ENCODE results near the gene ACAP1. TPM values are rescaled to one million over a fixed set of nuclear protein-coding genes. Genes with fewer than 3 reads are reported as not detected.
A peak's percentile ranks its signal among the peaks of the same experiment; 100 is the strongest.

The ACAP1 gene
- total and polyA plus RNA-seq, 7 donors, result 1.9 to 20.7 (median 12.2) TPM

GRCh38 chr17:7393613-7394451, 57.5 kb downstream of the ACAP1 start:
- H3K9me3 ChIP-seq, result no peaks in the 10 kb centered on the region
- peak overlapping the region; percentile 95 for H3K4me3 ChIP-seq
- intact Hi-C loops (cut with DNase I), result loop anchor here (5.0 kb wide), 3 partner anchors 37 to 93 kb away; partner anchors contain the start of genes KCTD11 (in 1 of the 2) and TMEM95 (in 1 of the 2)
- H3K36me3 ChIP-seq (ENCODE audit: insufficient read depth in 1 of 2, low read depth in 1 of 2), result peaks cover 3 to 38% of the 10 kb centered on the region in 2 donors
- no peaks in the 10 kb centered on the region for H3K4me1 ChIP-seq
- TF ChIP-seq CTCF (IDR thresholded peaks at IDR 0.05), result no peak
- ATAC-seq, result peak in 3 of 4 donors; percentile 3 to 36 (median 30)
- peak in 1 of 2 donors; percentile 49 for DNase-seq
- peak overlapping the region; percentile 91 for H3K27ac ChIP-seq
- no peaks in the 10 kb centered on the region for H3K27me3 ChIP-seq (ENCODE audit: insufficient read depth in 3 of 3, low read length in 2 of 3)
- WGBS, 3 donors, result 14 to 19% (median 15%) methylated on average over 35 to 48 of the region's 48 CpGs

- peak; percentile 89 to 91 (median 90) for ATAC-seq
Observed at GRCh38 chr17:7394452-7395191, 58.3 kb downstream of the ACAP1 start, which contains the start of gene PLSCR3. PLSCR3 (minus strand) TSS chr17:7394525; CDS start chr17:7394110, 415 bp downstream.

GRCh38 chr17:7396147-7396546, 59.8 kb downstream of the ACAP1 start:
- H3K9me3 ChIP-seq, result no peaks in the 10 kb centered on the region
- no peak for DNase-seq
- H3K36me3 ChIP-seq (ENCODE audit: insufficient read depth in 1 of 2, low read depth in 1 of 2), result peaks cover 0 to 17% of the 10 kb centered on the region in 2 donors
- ATAC-seq, result no peak
- 76 to 94% (median 81%) methylated on average over 4 of the region's 4 CpGs for WGBS, 3 donors
- no peak overlapping the region for H3K27ac ChIP-seq
- intact Hi-C loops (cut with DNase I), result loop anchor here in 1 of 2 donors (5.0 kb wide), 1 partner anchor 46 kb away; no protein-coding TSS in a partner anchor
- H3K27me3 ChIP-seq (ENCODE audit: insufficient read depth in 3 of 3, low read length in 2 of 3), result no peaks in the 10 kb centered on the region
- no peak for TF ChIP-seq CTCF (IDR thresholded peaks at IDR 0.05)
- no peak overlapping the region for H3K4me3 ChIP-seq
- H3K4me1 ChIP-seq, result no peaks in the 10 kb centered on the region

More at GRCh38 chr17:7394452-7395191, 58.3 kb downstream of the ACAP1 start, which contains the start of gene PLSCR3:
- peaks cover 3 to 30% of the 10 kb centered on the region in 2 donors for H3K36me3 ChIP-seq (ENCODE audit: insufficient read depth in 1 of 2, low read depth in 1 of 2)
- no peaks in the 10 kb centered on the region for H3K27me3 ChIP-seq (ENCODE audit: insufficient read depth in 3 of 3, low read length in 2 of 3)
- no peaks in the 10 kb centered on the region for H3K4me1 ChIP-seq
- H3K9me3 ChIP-seq, result no peaks in the 10 kb centered on the region
- H3K27ac ChIP-seq, result peak within 1 kb of the TSS; percentile 91
- intact Hi-C loops (cut with DNase I), result loop anchor here (5.0 kb wide), 4 partner anchors 37 to 93 kb away; partner anchors contain the start of genes KCTD11 (in 1 of the 2) and TMEM95 (in 1 of the 2)
- TF ChIP-seq CTCF (IDR thresholded peaks at IDR 0.05), result no peak
- peak; percentile 89 to 92 for DNase-seq
- 0 to 1% (median 1%) methylated on average over 55 to 71 of the region's 71 CpGs for WGBS, 3 donors
- peak within 1 kb of the TSS; percentile 95 for H3K4me3 ChIP-seq

- WGBS, 3 donors, result 66 to 95% (median 69%) methylated on average over 2 of the region's 2 CpGs
- H3K27ac ChIP-seq, result no peak overlapping the region
Observed at GRCh38 chr17:7398612-7399011, 62.3 kb downstream of the ACAP1 start.

More at GRCh38 chr17:7398612-7399011, 62.3 kb downstream of the ACAP1 start:
- intact Hi-C loops (cut with DNase I), result loop anchor here in 1 of 2 donors (5.0 kb wide), 1 partner anchor 44 kb away; no protein-coding TSS in a partner anchor
- H3K9me3 ChIP-seq, result no peaks in the 10 kb centered on the region
- TF ChIP-seq CTCF (IDR thresholded peaks at IDR 0.05), result no peak
- no peak overlapping the region for H3K4me3 ChIP-seq
- no peaks in the 10 kb centered on the region for H3K27me3 ChIP-seq (ENCODE audit: insufficient read depth in 3 of 3, low read length in 2 of 3)
- ATAC-seq (no peak), DNase-seq (no peak)
- H3K4me1 ChIP-seq, result peaks cover 9% of the 10 kb centered on the region
- H3K36me3 ChIP-seq (ENCODE audit: insufficient read depth in 1 of 2, low read depth in 1 of 2), result peaks cover 0 to 7% of the 10 kb centered on the region in 2 donors

Other genes starting within 250 kb of the ACAP1 start
Only the 30 nearest of the 35 such genes appear.
- under 1 TPM in 2 of 4 donors, not detected in 2; 0.26 to 0.39 TPM for gene ASGR1, start 157.2 kb upstream of the ACAP1 start, total RNA-seq
- under 1 TPM; 0.08 to 0.23 (median 0.21) TPM for gene ASGR1, start 157.2 kb upstream of the ACAP1 start, polyA plus RNA-seq
- 1 to 10 TPM; 3.2 to 8.9 (median 5.8) TPM for gene DLG4, start 116.7 kb upstream of the ACAP1 start, total RNA-seq
- 1 to 10 TPM; 1.5 to 5.8 (median 1.8) TPM for gene DLG4, start 116.7 kb upstream of the ACAP1 start, polyA plus RNA-seq
- 1,000 to 10,000 TPM in 3 of 4 donors, 100 to 1,000 TPM in 1; 987 to 1,310 (median 1,099) TPM for gene ACADVL, start 116.6 kb upstream of the ACAP1 start, total RNA-seq
- gene ACADVL, start 116.6 kb upstream of the ACAP1 start, polyA plus RNA-seq, result 1,000 to 10,000 TPM in 1 of 3 donors, 100 to 1,000 TPM in 2; 538 to 1,030 (median 946) TPM
- gene DVL2, start 102.0 kb upstream of the ACAP1 start, total RNA-seq, result 10 to 100 TPM; 11.4 to 19.6 (median 13.8) TPM
- gene DVL2, start 102.0 kb upstream of the ACAP1 start, polyA plus RNA-seq, result 10 to 100 TPM; 10.0 to 22.1 (median 10.0) TPM
- gene PHF23, start 97.1 kb upstream of the ACAP1 start, total RNA-seq, result 10 to 100 TPM; 20.9 to 28.8 (median 27.7) TPM
- 10 to 100 TPM; 24.0 to 43.3 (median 29.4) TPM for gene PHF23, start 97.1 kb upstream of the ACAP1 start, polyA plus RNA-seq
- gene GABARAP, start 94.1 kb upstream of the ACAP1 start, total RNA-seq, result 100 to 1,000 TPM; 447 to 492 (median 481) TPM
- gene GABARAP, start 94.1 kb upstream of the ACAP1 start, polyA plus RNA-seq, result 100 to 1,000 TPM; 344 to 569 (median 510) TPM
- gene CTDNEP1, start 84.8 kb upstream of the ACAP1 start, total RNA-seq, result 100 to 1,000 TPM; 208 to 332 (median 254) TPM
- 100 to 1,000 TPM; 171 to 281 (median 196) TPM for gene CTDNEP1, start 84.8 kb upstream of the ACAP1 start, polyA plus RNA-seq
- 10 to 100 TPM; 55.7 to 87.0 (median 74.8) TPM for gene ELP5, start 84.3 kb upstream of the ACAP1 start, total RNA-seq
- gene ELP5, start 84.3 kb upstream of the ACAP1 start, polyA plus RNA-seq, result 100 to 1,000 TPM in 1 of 3 donors, 10 to 100 TPM in 2; 50.4 to 104 (median 86.0) TPM
- gene CLDN7, start 74.1 kb upstream of the ACAP1 start, total RNA-seq, result 1 to 10 TPM in 2 of 4 donors, under 1 TPM in 1, not detected in 1; 0.57 to 1.0 (median 1.0) TPM
- gene CLDN7, start 74.1 kb upstream of the ACAP1 start, polyA plus RNA-seq, result 1 to 10 TPM in 1 of 3 donors, under 1 TPM in 2; 0.48 to 1.1 (median 0.83) TPM
- gene SLC2A4, start 54.8 kb upstream of the ACAP1 start, total RNA-seq, result 100 to 1,000 TPM in 3 of 4 donors, 10 to 100 TPM in 1; 50.9 to 257 (median 139) TPM
- gene SLC2A4, start 54.8 kb upstream of the ACAP1 start, polyA plus RNA-seq, result 100 to 1,000 TPM in 1 of 3 donors, 10 to 100 TPM in 2; 19.4 to 127 (median 33.8) TPM
- gene YBX2, start 41.9 kb upstream of the ACAP1 start, total RNA-seq, result 1 to 10 TPM in 1 of 4 donors, under 1 TPM in 3; 0.37 to 1.0 (median 0.75) TPM
- 1 to 10 TPM in 1 of 3 donors, under 1 TPM in 2; 0.14 to 1.8 (median 0.21) TPM for gene YBX2, start 41.9 kb upstream of the ACAP1 start, polyA plus RNA-seq
- gene EIF5A, start 28.9 kb upstream of the ACAP1 start, total RNA-seq, result 100 to 1,000 TPM; 293 to 730 (median 567) TPM
- gene EIF5A, start 28.9 kb upstream of the ACAP1 start, polyA plus RNA-seq, result 1,000 to 10,000 TPM in 1 of 3 donors, 100 to 1,000 TPM in 2; 468 to 1,107 (median 518) TPM
- 100 to 1,000 TPM in 1 of 4 donors, 10 to 100 TPM in 3; 71.8 to 101 (median 82.5) TPM for gene GPS2, start 21.2 kb upstream of the ACAP1 start, total RNA-seq
- 100 to 1,000 TPM; 139 to 197 (median 146) TPM for gene GPS2, start 21.2 kb upstream of the ACAP1 start, polyA plus RNA-seq
- gene NEURL4, start 7.2 kb upstream of the ACAP1 start, total RNA-seq, result 10 to 100 TPM; 24.0 to 53.8 (median 32.6) TPM
- 10 to 100 TPM; 20.7 to 38.7 (median 22.9) TPM for gene NEURL4, start 7.2 kb upstream of the ACAP1 start, polyA plus RNA-seq
- 1 to 10 TPM; 4.5 to 5.2 (median 5.1) TPM for gene KCTD11, start 15.6 kb downstream of the ACAP1 start, total RNA-seq
- 10 to 100 TPM in 1 of 3 donors, 1 to 10 TPM in 2; 2.9 to 13.2 (median 9.9) TPM for gene KCTD11, start 15.6 kb downstream of the ACAP1 start, polyA plus RNA-seq
- gene TMEM95, start 18.6 kb downstream of the ACAP1 start, total RNA-seq, result not detected
- not detected for gene TMEM95, start 18.6 kb downstream of the ACAP1 start, polyA plus RNA-seq
- under 1 TPM; 0.56 to 0.86 (median 0.78) TPM for gene TNK1, start 44.6 kb downstream of the ACAP1 start, total RNA-seq
- 1 to 10 TPM in 1 of 3 donors, under 1 TPM in 2; 0.57 to 1.7 (median 0.98) TPM for gene TNK1, start 44.6 kb downstream of the ACAP1 start, polyA plus RNA-seq
- gene PLSCR3, start 58.0 kb downstream of the ACAP1 start, total RNA-seq, result 10 to 100 TPM; 13.9 to 16.2 (median 15.1) TPM
- 10 to 100 TPM; 16.6 to 20.5 (median 18.7) TPM for gene PLSCR3, start 58.0 kb downstream of the ACAP1 start, polyA plus RNA-seq
- gene TMEM256, start 67.6 kb downstream of the ACAP1 start, total RNA-seq, result 10 to 100 TPM; 47.1 to 80.4 (median 53.5) TPM
- gene TMEM256, start 67.6 kb downstream of the ACAP1 start, polyA plus RNA-seq, result 10 to 100 TPM; 62.4 to 75.4 (median 69.7) TPM
- gene NLGN2, start 71.3 kb downstream of the ACAP1 start, total RNA-seq, result 10 to 100 TPM in 1 of 4 donors, 1 to 10 TPM in 3; 6.5 to 11.5 (median 7.4) TPM
- 1 to 10 TPM; 2.8 to 3.1 (median 2.9) TPM for gene NLGN2, start 71.3 kb downstream of the ACAP1 start, polyA plus RNA-seq
- not detected for gene SPEM1, start 83.8 kb downstream of the ACAP1 start, total RNA-seq
- gene SPEM1, start 83.8 kb downstream of the ACAP1 start, polyA plus RNA-seq, result under 1 TPM in 1 of 3 donors, not detected in 2; 0.06 TPM
- not detected for gene SPEM2, start 89.1 kb downstream of the ACAP1 start, total RNA-seq
- under 1 TPM in 1 of 3 donors, not detected in 2; 0.03 TPM for gene SPEM2, start 89.1 kb downstream of the ACAP1 start, polyA plus RNA-seq
- gene SPEM3, start 92.3 kb downstream of the ACAP1 start, total RNA-seq, result not detected
- gene SPEM3, start 92.3 kb downstream of the ACAP1 start, polyA plus RNA-seq, result under 1 TPM in 1 of 3 donors, not detected in 2; 0.01 TPM
- under 1 TPM; 0.41 to 0.95 (median 0.68) TPM for gene TMEM102, start 98.9 kb downstream of the ACAP1 start, total RNA-seq
- gene TMEM102, start 98.9 kb downstream of the ACAP1 start, polyA plus RNA-seq, result 1 to 10 TPM in 2 of 3 donors, under 1 TPM in 1; 0.84 to 3.2 (median 1.7) TPM
- gene FGF11, start 103.0 kb downstream of the ACAP1 start, total RNA-seq, result 10 to 100 TPM in 3 of 4 donors, 1 to 10 TPM in 1; 2.7 to 21.1 (median 10.1) TPM
- 1 to 10 TPM; 2.0 to 4.4 (median 3.7) TPM for gene FGF11, start 103.0 kb downstream of the ACAP1 start, polyA plus RNA-seq
- 100 to 1,000 TPM; 107 to 190 (median 147) TPM for gene CHRNB1, start 108.5 kb downstream of the ACAP1 start, total RNA-seq
- gene CHRNB1, start 108.5 kb downstream of the ACAP1 start, polyA plus RNA-seq, result 100 to 1,000 TPM in 1 of 3 donors, 10 to 100 TPM in 2; 73.0 to 118 (median 91.7) TPM
- gene ZBTB4, start 143.1 kb downstream of the ACAP1 start, total RNA-seq, result 10 to 100 TPM; 29.3 to 43.2 (median 35.5) TPM
- gene ZBTB4, start 143.1 kb downstream of the ACAP1 start, polyA plus RNA-seq, result 10 to 100 TPM; 10.3 to 20.2 (median 13.5) TPM
- not detected for gene SLC35G6, start 144.9 kb downstream of the ACAP1 start, total RNA-seq
- gene SLC35G6, start 144.9 kb downstream of the ACAP1 start, polyA plus RNA-seq, result under 1 TPM in 1 of 3 donors, not detected in 2; 0.05 TPM
- gene POLR2A, start 147.8 kb downstream of the ACAP1 start, total RNA-seq, result 10 to 100 TPM; 42.7 to 74.3 (median 56.9) TPM
- 10 to 100 TPM in 2 of 3 donors, 1 to 10 TPM in 1; 8.0 to 68.7 (median 15.0) TPM for gene POLR2A, start 147.8 kb downstream of the ACAP1 start, polyA plus RNA-seq
- gene TNFSF12, start 212.5 kb downstream of the ACAP1 start, total RNA-seq, result 10 to 100 TPM; 14.3 to 23.4 (median 15.6) TPM
- 10 to 100 TPM; 10.2 to 18.9 (median 13.8) TPM for gene TNFSF12, start 212.5 kb downstream of the ACAP1 start, polyA plus RNA-seq